HepG2 (cell line): Measurements from ENCODE around the gene SLFN14. TPM values are rescaled to one million over a fixed set of nuclear protein-coding genes. Genes with fewer than 3 reads are reported as not detected.

ENCODE experiments used
- BRCA1 ChIP-seq: sonication (generic); formaldehyde crosslinking; IDR thresholded peaks from 2 replicates; pipeline ENCODE4 v1.4.0; 2020; ENCODE audit warnings: missing genetic modification reagents
- CENPBD1 ChIP-seq: sonication (generic); formaldehyde crosslinking; IDR thresholded peaks from 2 replicates; pipeline ENCODE4 v1.8.0; 2022; ENCODE audit warnings: missing genetic modification reagents, low read depth, mild to moderate bottlenecking, borderline replicate concordance
- FOXM1 ChIP-seq: sonication (generic); formaldehyde crosslinking; IDR thresholded peaks from 2 replicates; pipeline ENCODE4 v1.5.0; 2020; ENCODE audit warnings: missing genetic modification reagents
- KDM4B ChIP-seq: sonication (generic); formaldehyde crosslinking; IDR thresholded peaks from 2 replicates; pipeline ENCODE4 v1.4.0; 2020; ENCODE audit warnings: missing genetic modification reagents
- KLF13 ChIP-seq: sonication (generic); formaldehyde crosslinking; IDR thresholded peaks from 2 replicates; pipeline ENCODE4 v1.4.0; 2020; ENCODE audit warnings: mild to moderate bottlenecking, missing genetic modification reagents
- MXD3 ChIP-seq: IDR thresholded peaks from 2 replicates; pipeline ENCODE4 v1.6.1; 2016; ENCODE audit warnings: mild to moderate bottlenecking, missing biosample characterization, missing genetic modification reagents
- NCOR1 ChIP-seq: fragments of 200-600 bp; sonication (generic); IDR thresholded peaks from 2 replicates; pipeline ENCODE4 v1.7.0; 2017; ENCODE audit warnings: antibody characterized with exemption, low read length, borderline replicate concordance
- PITX1 ChIP-seq: sonication (generic); formaldehyde crosslinking; IDR thresholded peaks from 2 replicates; pipeline ENCODE4 v1.5.1; 2020; ENCODE audit warnings: mild to moderate bottlenecking, missing genetic modification reagents
- SRY ChIP-seq: sonication (generic); formaldehyde crosslinking; IDR thresholded peaks from 2 replicates; pipeline ENCODE4 v1.8.0; 2022; ENCODE audit warnings: mild to moderate bottlenecking, missing genetic modification reagents
- TAF1 ChIP-seq: sonication (generic); formaldehyde crosslinking; IDR thresholded peaks from 2 replicates; pipeline ENCODE4 v1.4.0; 2020; ENCODE audit warnings: missing genetic modification reagents
- TARDBP ChIP-seq: sonication (generic); formaldehyde crosslinking; IDR thresholded peaks from 2 replicates; pipeline ENCODE4 v1.8.0; 2022; ENCODE audit warnings: mild to moderate bottlenecking, missing genetic modification reagents
- TFAP4 ChIP-seq: sonication (generic); IDR thresholded peaks from 2 replicates; pipeline ENCODE4 v1.6.1; 2016; ENCODE audit warnings: low read depth, borderline replicate concordance
- TFDP1 ChIP-seq: IDR thresholded peaks from 2 replicates; pipeline ENCODE4 v1.6.1; 2016; ENCODE audit warnings: missing compliant biosample characterization, missing genetic modification reagents, borderline replicate concordance
- TOE1 ChIP-seq: sonication (generic); formaldehyde crosslinking; IDR thresholded peaks from 2 replicates; pipeline ENCODE4 v1.4.0; 2020; ENCODE audit warnings: mild to moderate bottlenecking, missing genetic modification reagents
- ZBTB10 ChIP-seq: sonication (generic); formaldehyde crosslinking; IDR thresholded peaks from 2 replicates; pipeline ENCODE4 v1.4.0; 2020; ENCODE audit warnings: missing genetic modification reagents, borderline replicate concordance
- ZFP82 ChIP-seq: sonication (generic); formaldehyde crosslinking; IDR thresholded peaks from 2 replicates; pipeline ENCODE4 v1.5.1; 2020; ENCODE audit warnings: mild to moderate bottlenecking, missing genetic modification reagents, borderline replicate concordance
- ZNF550 ChIP-seq: sonication (generic); formaldehyde crosslinking; IDR thresholded peaks from 2 replicates; pipeline ENCODE4 v1.4.0; 2020; ENCODE audit warnings: mild to moderate bottlenecking, missing genetic modification reagents, borderline replicate concordance
- ZNF558 ChIP-seq: sonication (generic); formaldehyde crosslinking; IDR thresholded peaks from 2 replicates; pipeline ENCODE4 v1.9.0; 2022; ENCODE audit warnings: mild to moderate bottlenecking, missing genetic modification reagents, borderline replicate concordance
- ZNF678 ChIP-seq: sonication (generic); formaldehyde crosslinking; IDR thresholded peaks from 2 replicates; pipeline ENCODE4 v1.4.0; 2020; ENCODE audit warnings: mild to moderate bottlenecking, missing genetic modification reagents
- ZNF704 ChIP-seq: sonication (generic); formaldehyde crosslinking; IDR thresholded peaks from 2 replicates; pipeline ENCODE4 v1.8.1; 2023; ENCODE audit warnings: mild to moderate bottlenecking, inconsistent platforms, moderate library complexity, missing genetic modification reagents, borderline replicate concordance
- ZNF790 ChIP-seq: sonication (generic); formaldehyde crosslinking; IDR thresholded peaks from 2 replicates; pipeline ENCODE4 v1.8.0; 2022; ENCODE audit warnings: missing genetic modification reagents, mild to moderate bottlenecking, borderline replicate concordance
- ZSCAN12 ChIP-seq: sonication (generic); formaldehyde crosslinking; IDR thresholded peaks from 2 replicates; pipeline ENCODE4 v1.9.0; 2021; ENCODE audit warnings: mild to moderate bottlenecking, missing genetic modification reagents
- polyA plus RNA-seq, 8 experiments: library from polyadenylated mRNA; depleted of rRNA in 3 of 8; stranded (reverse) in 7 of 8; unstranded in 1 of 8; fragments of >200 nt; fragmentation: Illumina TruSeq in 4 of 8; extraction: Trizol in 4 of 8; gene quantifications; 2 replicates each; pipeline versions ENCODE4 v1.2.1 to v1.2.3, GENCODE V29; 2011 to 2016; ENCODE audit warnings: low read depth in 4 of 8, missing spikeins in 1 of 8, mixed read lengths in 1 of 8; ENCODE audit not compliant: insufficient read depth in 1 of 8
- total RNA-seq, 5 experiments: library from RNA; depleted of rRNA; stranded (reverse); fragments of >200 nt; fragmentation: Illumina TruSeq; extraction: Trizol; gene quantifications; 2 replicates each; pipeline ENCODE4 v1.2.3, GENCODE V29; 2016; ENCODE audit warnings: low read depth in 1 of 5

Gene SLFN14
- total and polyA plus RNA-seq, 2 of the 13 experiments (the other 11 are each of a cell fraction or from before 2014, with no cell fraction given): not detected

- TF ChIP-seq ZBTB10 (no peak), TOE1 (CRISPR knock-in tag) (0 out of 2 replicates have a peak, but pooled peaks have one; percentile 62), ZSCAN12 (CRISPR knock-in tag) (no peak), ZNF790 (CRISPR knock-in tag) (no peak), MXD3 (CRISPR knock-in tag) (0 out of 2 replicates have a peak, but pooled peaks have one; percentile 63), ZNF704 (CRISPR knock-in tag) (peak; percentile 61; the same call in 1 of the 2 replicates), KLF13 (0 out of 2 replicates have a peak, but pooled peaks have one; percentile 84), ZNF558 (CRISPR knock-in tag) (no peak), FOXM1 (CRISPR knock-in tag) (no peak), ZFP82 (CRISPR knock-in tag) (no peak), CENPBD1 (CRISPR knock-in tag) (0 out of 2 replicates have a peak, but pooled peaks have one; percentile 42), TFAP4 (peak; percentile 68; the same call in 1 of the 2 replicates), BRCA1 (CRISPR knock-in tag) (no peak), KDM4B (CRISPR knock-in tag) (0 out of 2 replicates have a peak, but pooled peaks have one; percentile 36), TARDBP (CRISPR knock-in tag) (peak; percentile 83), TAF1 (CRISPR knock-in tag) (peak; percentile 80), NCOR1 (peak; percentile 25; the same call in 1 of the 2 replicates), ZNF550 (no peak), TFDP1 (CRISPR knock-in tag) (peak; percentile 54; the same call in 1 of the 2 replicates), ZNF678 (CRISPR knock-in tag) (no peak), PITX1 (CRISPR knock-in tag) (peak; percentile 61), SRY (CRISPR knock-in tag) (peak; percentile 86; the same call in 1 of the 2 replicates)
These were observed 26.7 kb upstream of the SLFN14 start, which contains the start of gene AP2B1 (continued) for GRCh38 chr17:35587074-35587961.
